SK-N-SH (cell line): ENCODE measurements around the gene MAN1A2. TPM values are rescaled to one million over a fixed set of nuclear protein-coding genes. Genes with fewer than 3 reads are reported as not detected.

Source experiments
- CTCF ChIA-PET: fragments of 300-600, 350-600 bp; formaldehyde crosslinking; extraction: SDS; loops from one replicate; lab custom pipeline; 2021; lab: Yijun Ruan, JAX
- POLR2A ChIA-PET: fragments of 350-600 bp; sonication (Branson Sonifier 250); formaldehyde crosslinking; extraction: SDS; loops from one replicate; lab custom pipeline; 2020; ENCODE audit warnings: antibody characterized with exemption, inconsistent platforms; lab: Yijun Ruan, JAX
- DNase-seq: peaks from one replicate; pipeline ENCODE4 v3.0.0; 2012
- H2AFZ ChIP-seq: fragments of 200-600 bp; sonication (generic); 2 replicates; pipeline ENCODE4 v1.8.1; 2016; ENCODE audit warnings: antibody characterized with exemption, mild to moderate bottlenecking, low read depth
- H3F3A ChIP-seq: fragments of 200-600 bp; sonication (generic); replicated peaks from 2 replicates; pipeline ENCODE3; 2016; ENCODE audit warnings: antibody characterized with exemption, mild to moderate bottlenecking; ENCODE audit not compliant: insufficient read depth
- H3K27ac ChIP-seq, 2 experiments: fragments of 200-500 bp in 1 of 2; fragments of 200-600 bp in 1 of 2; sonication (Bioruptor generic) in 1 of 2; sonication (generic), shearing (Covaris generic) in 1 of 2; 2 replicates each; pipeline versions ENCODE4 v1.5.1 to v1.6.1; 2014 to 2016; ENCODE audit warnings: low read depth in 2 of 2, inconsistent platforms in 1 of 2, low read length in 1 of 2, mild to moderate bottlenecking in 1 of 2, mixed read lengths in 1 of 2
- H3K27me3 ChIP-seq: fragments of 200-600 bp; sonication (generic), shearing (Covaris generic); 2 replicates; pipeline ENCODE4 v1.6.1; 2016; ENCODE audit warnings: mixed run types; ENCODE audit not compliant: insufficient read depth
- H3K36me3 ChIP-seq, 2 experiments: fragments of 200-500 bp in 1 of 2; fragments of 200-600 bp in 1 of 2; sonication (Bioruptor generic) in 1 of 2; sonication (generic) in 1 of 2; replicated peaks in 1 of 2; 2 replicates each; pipeline versions ENCODE3 to v1.5.1; 2014 to 2016; ENCODE audit warnings: low read length in 1 of 2, mild to moderate bottlenecking in 1 of 2; ENCODE audit not compliant: insufficient read depth in 2 of 2, control insufficient read depth in 1 of 2
- H3K4me1 ChIP-seq, 2 experiments: fragments of 200-500 bp in 1 of 2; fragments of 200-600 bp in 1 of 2; sonication (Bioruptor generic) in 1 of 2; sonication (generic), shearing (Covaris generic) in 1 of 2; 2 replicates each; pipeline versions ENCODE4 v1.5.1 to v1.6.1; 2014 to 2016; ENCODE audit warnings: low read depth in 1 of 2, low read length in 1 of 2, mixed run types in 1 of 2; ENCODE audit not compliant: insufficient read depth in 2 of 2, control insufficient read depth in 1 of 2
- H3K4me2 ChIP-seq: fragments of 200-600 bp; sonication (generic), shearing (Covaris generic); 2 replicates; pipeline ENCODE4 v1.6.1; 2017; ENCODE audit warnings: mixed run types
- H3K4me3 ChIP-seq, 2 experiments: fragments of 200-500 bp in 1 of 2; fragments of 200-600 bp in 1 of 2; sonication (Bioruptor generic) in 1 of 2; sonication (generic), shearing (Covaris generic) in 1 of 2; 2 replicates each; pipeline versions ENCODE4 v1.5.1 to v1.8.1; 2014 to 2016; ENCODE audit warnings: low read depth in 2 of 2, inconsistent platforms in 1 of 2, low read length in 1 of 2, mild to moderate bottlenecking in 1 of 2, mixed read lengths in 1 of 2, moderate library complexity in 1 of 2
- H3K79me2 ChIP-seq: fragments of 200-600 bp; sonication (generic); 2 replicates; pipeline ENCODE4 v1.8.1; 2017; ENCODE audit warnings: mild to moderate bottlenecking; ENCODE audit not compliant: insufficient read depth
- H3K9ac ChIP-seq: fragments of 200-600 bp; sonication (generic); 2 replicates; pipeline ENCODE4 v1.6.1; 2017; ENCODE audit warnings: mixed run types
- H3K9me2 ChIP-seq: fragments of 200-600 bp; sonication (generic); 2 replicates; pipeline ENCODE4 v1.6.1; 2017; ENCODE audit warnings: mixed run types
- H3K9me3 ChIP-seq: fragments of 200-600 bp; sonication (generic); 2 replicates; pipeline ENCODE4 v1.6.1; 2017; ENCODE audit warnings: mixed run types, mild to moderate bottlenecking, moderate library complexity
- H4K20me1 ChIP-seq: fragments of 200-600 bp; sonication (generic); 2 replicates; pipeline ENCODE4 v1.6.1; 2017; ENCODE audit warnings: mild to moderate bottlenecking, mixed run types; ENCODE audit not compliant: insufficient read depth
- CTCF ChIP-seq: fragments of 200-600 bp; sonication (generic); IDR thresholded peaks from 2 replicates; pipeline ENCODE4 v1.6.1; 2017; ENCODE audit warnings: antibody characterized with exemption, mild to moderate bottlenecking, moderate library complexity
- EZH2phosphoT487 ChIP-seq: fragments of 200-600 bp; sonication (generic); IDR thresholded peaks from 2 replicates; pipeline ENCODE4 v1.6.1; 2017; ENCODE audit warnings: low read depth, mixed run types, mild to moderate bottlenecking, antibody characterized with exemption, moderate library complexity, borderline replicate concordance
- FOXJ3 ChIP-seq: sonication (generic); formaldehyde crosslinking; IDR thresholded peaks from 2 replicates; pipeline ENCODE4 v1.5.1; 2020; ENCODE audit warnings: mild to moderate bottlenecking, missing genetic modification reagents
- MEF2A ChIP-seq: IDR thresholded peaks from 2 replicates; pipeline ENCODE4 v1.4.0; 2012; ENCODE audit warnings: low read depth, borderline replicate concordance
- NFIC ChIP-seq: IDR thresholded peaks from 2 replicates; pipeline ENCODE4 v1.4.0; 2012; ENCODE audit warnings: borderline replicate concordance
- PBX3 ChIP-seq: IDR thresholded peaks from 2 replicates; pipeline ENCODE4; 2012
- POLR2AphosphoS5 ChIP-seq: IDR thresholded peaks from 2 replicates; pipeline ENCODE4 v1.6.1; 2012; ENCODE audit warnings: low read depth, low read length
- RFX5 ChIP-seq: IDR thresholded peaks from 2 replicates; pipeline ENCODE4 v1.6.1; 2012; ENCODE audit warnings: mild to moderate bottlenecking, improper control_type of control experiment, low read length
- TCF12 ChIP-seq: IDR thresholded peaks from 2 replicates; pipeline ENCODE4 v1.4.0; 2012
- WGBS: methylation state at CpG from one replicate; pipeline ENCODE4 v1.1.6; 2017; ENCODE audit warnings: low lambda C conversion rate; 5-methylcytosine and 5-hydroxymethylcytosine counted together
- polyA plus RNA-seq, 3 experiments: library from polyadenylated mRNA; depleted of rRNA; stranded (reverse); fragments of >200 nt; gene quantifications; 2 replicates each; pipeline ENCODE4 v1.2.3, GENCODE V29; 2012

The MAN1A2 gene
- polyA plus RNA-seq, 1 of the 3 experiments (the other 2 are of a cell fraction) = 6.0 TPM

DNA sequence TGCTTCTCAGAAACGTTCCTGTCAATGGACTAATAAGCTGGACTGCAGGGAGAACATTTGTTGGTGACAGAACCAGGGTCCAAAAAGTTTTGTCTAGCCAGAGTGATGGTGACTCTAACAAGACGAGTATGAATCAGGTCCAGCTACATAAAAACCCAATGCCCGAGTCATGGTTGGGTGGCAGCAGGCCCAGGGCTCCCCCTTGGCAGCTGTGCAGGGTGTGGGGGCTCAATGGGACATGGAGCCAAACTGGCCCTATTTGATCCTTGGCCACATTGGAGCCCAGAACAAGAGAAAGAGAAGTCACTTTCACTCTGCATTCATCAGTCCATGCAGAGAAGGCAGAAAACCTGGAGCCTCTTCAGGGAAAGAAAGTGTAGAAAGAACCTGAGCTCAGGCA is 200.7 kb downstream of the MAN1A2 start:
- Histone ChIP-seq H4K20me1 (no peaks in the 10 kb centered on the region), H3K4me1 (peaks cover 0 to 20% of the 10 kb centered on the region in 2 experiments; a peak in 2 of 4 replicates), H3K4me3 (no peak overlapping the region), H3F3A (no peaks in the 10 kb centered on the region), H3K9me2 (no peaks in the 10 kb centered on the region), H3K36me3 (no peaks in the 10 kb centered on the region), H2AFZ (no peak overlapping the region), H3K9ac (no peak overlapping the region), H3K4me2 (no peak overlapping the region), H3K9me3 (no peaks in the 10 kb centered on the region), H3K79me2 (no peaks in the 10 kb centered on the region), H3K27ac (no peak overlapping the region), H3K27me3 (peaks cover 9% of the 10 kb centered on the region; the same call in 1 of the 2 replicates)
- ChIA-PET CTCF (interaction anchor here (0.8 to 1.8 kb wide), 2 partner anchors 186 to 190 kb away, joined by 3 to 8 read pairs; no protein-coding TSS in a partner anchor), POLR2A (no interaction called here)
- no peak for TF ChIP-seq TCF12
- no peak for TF ChIP-seq RFX5
- TF ChIP-seq EZH2phosphoT487 = no peak
- TF ChIP-seq FOXJ3 (CRISPR knock-in tag) = no peak
- WGBS = 14% methylated on average over 1 of the region's 3 CpGs
- no peak for DNase-seq

GRCh38 chr1:117568999-117569398 is 201.8 kb downstream of the MAN1A2 start:
- H3F3A ChIP-seq = no peaks in the 10 kb centered on the region
- H3K27me3 ChIP-seq = peaks cover under 1% of the 10 kb centered on the region; the same call in 1 of the 2 replicates
- no peaks in the 10 kb centered on the region for H3K9me2 ChIP-seq
- ChIA-PET CTCF (interaction anchor here (0.6 to 1.8 kb wide), 3 partner anchors 185 to 1218 kb away, joined by 3 to 8 read pairs (median 3); no protein-coding TSS in a partner anchor), POLR2A (no interaction called here)
- no peak overlapping the region for H2AFZ ChIP-seq
- no peaks in the 10 kb centered on the region for H3K36me3 ChIP-seq
- H3K27ac ChIP-seq = no peak overlapping the region
- H3K4me3 ChIP-seq = no peak overlapping the region
- TF ChIP-seq POLR2AphosphoS5 (no peak), CTCF (0 out of 2 replicates have a peak, but pooled peaks have one; percentile 6)
- H3K9me3 ChIP-seq = no peaks in the 10 kb centered on the region
- no peak for DNase-seq
- H3K79me2 ChIP-seq = no peaks in the 10 kb centered on the region
- no peak overlapping the region for H3K9ac ChIP-seq
- no peaks in the 10 kb centered on the region for H4K20me1 ChIP-seq
- no peak overlapping the region for H3K4me2 ChIP-seq
- H3K4me1 ChIP-seq = peaks cover 0 to 17% of the 10 kb centered on the region in 2 experiments; a peak in 2 of 4 replicates
- WGBS = 69% methylated on average over 6 of the region's 6 CpGs

GRCh38 chr1:117569856-117570255 is 202.6 kb downstream of the MAN1A2 start:
- ChIA-PET CTCF (no interaction called here), POLR2A (no interaction called here)
- Histone ChIP-seq H2AFZ (no peak overlapping the region), H3K4me1 (peaks cover 0 to 17% of the 10 kb centered on the region in 2 experiments; a peak in 2 of 4 replicates), H3K9ac (no peak overlapping the region), H3K4me3 (no peak overlapping the region), H3K27me3 (no peaks in the 10 kb centered on the region; the same call in 1 of the 2 replicates), H3K9me2 (no peaks in the 10 kb centered on the region), H3K9me3 (no peaks in the 10 kb centered on the region), H3K36me3 (no peaks in the 10 kb centered on the region), H3K4me2 (no peak overlapping the region), H3K27ac (no peak overlapping the region), H3F3A (no peaks in the 10 kb centered on the region), H3K79me2 (no peaks in the 10 kb centered on the region), H4K20me1 (no peaks in the 10 kb centered on the region)
- TF ChIP-seq MEF2A (no peak), NFIC (0 out of 2 replicates have a peak, but pooled peaks have one; percentile 5), TCF12 (peak; percentile 61; the same call in 1 of the 2 replicates), PBX3 (peak; percentile 27; the same call in 1 of the 2 replicates)
- DNase-seq = peak; percentile 4
- 34% methylated on average over 3 of the region's 3 CpGs for WGBS
